ENCODE results near the gene WWTR1.

- TF ChIP-seq, protein P1, sequence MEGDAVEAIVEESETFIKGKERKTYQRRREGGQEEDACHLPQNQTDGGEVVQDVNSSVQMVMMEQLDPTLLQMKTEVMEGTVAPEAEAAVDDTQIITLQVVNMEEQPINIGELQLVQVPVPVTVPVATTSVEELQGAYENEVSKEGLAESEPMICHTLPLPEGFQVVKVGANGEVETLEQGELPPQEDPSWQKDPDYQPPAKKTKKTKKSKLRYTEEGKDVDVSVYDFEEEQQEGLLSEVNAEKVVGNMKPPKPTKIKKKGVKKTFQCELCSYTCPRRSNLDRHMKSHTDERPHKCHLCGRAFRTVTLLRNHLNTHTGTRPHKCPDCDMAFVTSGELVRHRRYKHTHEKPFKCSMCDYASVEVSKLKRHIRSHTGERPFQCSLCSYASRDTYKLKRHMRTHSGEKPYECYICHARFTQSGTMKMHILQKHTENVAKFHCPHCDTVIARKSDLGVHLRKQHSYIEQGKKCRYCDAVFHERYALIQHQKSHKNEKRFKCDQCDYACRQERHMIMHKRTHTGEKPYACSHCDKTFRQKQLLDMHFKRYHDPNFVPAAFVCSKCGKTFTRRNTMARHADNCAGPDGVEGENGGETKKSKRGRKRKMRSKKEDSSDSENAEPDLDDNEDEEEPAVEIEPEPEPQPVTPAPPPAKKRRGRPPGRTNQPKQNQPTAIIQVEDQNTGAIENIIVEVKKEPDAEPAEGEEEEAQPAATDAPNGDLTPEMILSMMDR (IDR thresholded peaks at IDR 0.05): no peak
- TF ChIP-seq POLR2A (IDR thresholded peaks at IDR 0.05): no peak
These were observed 97.8 kb downstream of the WWTR1 start for GRCh38 chr3:149560001-149560400.

Measured in right lobe of liver (tissue), 4 donors.